ENCODE results near the gene TPD52L2. TPM values are rescaled to one million over a fixed set of nuclear protein-coding genes. Genes with fewer than 3 reads are reported as not detected.
A peak's percentile ranks its signal among the peaks of the same experiment; 100 is the strongest.
"Not testable (repeated sequence)": the region's sequence is repeated elsewhere in the genome, so short reads cannot be mapped to it uniquely, and the experiment has no call there.

TPD52L2 gene
- total and polyA plus RNA-seq, 8 donors, result 16.3 to 47.3 (median 23.7) TPM

- Histone ChIP-seq H3K9me3 (no peaks in the 10 kb centered on the region), H3K27ac (no peak overlapping the region), H3K27me3 (no peaks in the 10 kb centered on the region), H3K4me3 (no peak overlapping the region), H3K36me3 (peaks cover 3 to 51% (median 17%) of the 10 kb centered on the region in 3 donors), H3K4me1 (no peaks in the 10 kb centered on the region)
- DNase-seq (no peak), FAIRE-seq (no peak), ATAC-seq (no peak)
- intact Hi-C loops (cut with DNase I), result no loop called here
- no peak for TF ChIP-seq CTCF (IDR thresholded peaks at IDR 0.05)
- WGBS, 2 donors, result 94 to 96% methylated on average over 13 to 14 of the region's 14 CpGs
Observed at GRCh38 chr20:63878899-63879663, 14.0 kb downstream of the TPD52L2 start.

GRCh38 chr20:63880901-63881300 is 15.8 kb downstream of the TPD52L2 start:
- H3K4me3 ChIP-seq; ATAC-seq; FAIRE-seq; intact Hi-C loops (cut with DNase I); DNase-seq; H3K9me3 ChIP-seq; H3K27ac ChIP-seq; H3K4me1 ChIP-seq; H3K27me3 ChIP-seq: not testable (repeated sequence)
- WGBS, 2 donors, result 94 to 96% methylated on average over 13 of the region's 13 CpGs
- peaks cover 0 to 42% (median 7%) of the 10 kb centered on the region in 3 donors for H3K36me3 ChIP-seq

- ATAC-seq (no peak), DNase-seq (no peak), FAIRE-seq (no peak)
- no peaks in the 10 kb centered on the region for H3K27me3 ChIP-seq
- TF ChIP-seq CTCF (IDR thresholded peaks at IDR 0.05), result no peak
- H3K36me3 ChIP-seq, result peaks cover 0 to 34% (median 7%) of the 10 kb centered on the region in 3 donors
- 90% methylated on average over 17 to 19 of the region's 19 CpGs for whole genome bisulfite sequencing, 2 donors
- H3K4me3 ChIP-seq, result no peak overlapping the region
- intact Hi-C loops (cut with DNase I), result no loop called here
- H3K9me3 ChIP-seq, result no peaks in the 10 kb centered on the region
- H3K4me1 ChIP-seq, result no peaks in the 10 kb centered on the region
- H3K27ac ChIP-seq, result no peak overlapping the region
Observed at GRCh38 chr20:63881451-63882226, 16.6 kb downstream of the TPD52L2 start.

GRCh38 chr20:63882257-63883200 is 17.5 kb downstream of the TPD52L2 start:
- TF ChIP-seq CTCF (IDR thresholded peaks at IDR 0.05), result no peak
- DNase-seq (peak in 1 of 6 donors; percentile 67), FAIRE-seq (no peak), ATAC-seq (no peak)
- Histone ChIP-seq H3K4me1 (no peaks in the 10 kb centered on the region), H3K27me3 (no peaks in the 10 kb centered on the region), H3K27ac (no peak overlapping the region), H3K36me3 (peaks cover 0 to 30% (median 7%) of the 10 kb centered on the region in 3 donors), H3K9me3 (no peaks in the 10 kb centered on the region), H3K4me3 (no peak overlapping the region)
- intact Hi-C loops (cut with DNase I), result no loop called here
- 89 to 90% methylated on average over 28 of the region's 28 CpGs for WGBS, 2 donors

- Histone ChIP-seq H3K4me1 (no peaks in the 10 kb centered on the region), H3K27me3 (no peaks in the 10 kb centered on the region), H3K27ac (no peak overlapping the region), H3K36me3 (peaks cover 0 to 24% (median 7%) of the 10 kb centered on the region in 3 donors), H3K9me3 (no peaks in the 10 kb centered on the region), H3K4me3 (no peak overlapping the region)
- ATAC-seq (no peak), DNase-seq (no peak), FAIRE-seq (no peak)
- intact Hi-C loops (cut with DNase I), result no loop called here
- 87 to 94% methylated on average over 6 of the region's 6 CpGs for WGBS, 2 donors
- no peak for TF ChIP-seq CTCF (IDR thresholded peaks at IDR 0.05)
Observed at GRCh38 chr20:63883201-63883593, 18.1 kb downstream of the TPD52L2 start.

Data from pancreas (tissue), 10 donors.